NCI-H146 treated with DMSO at 0.1 percent for 48 hours (cell line): ENCODE data around the gene SLC25A14.
A peak's percentile ranks its signal among the peaks of the same experiment; 100 is the strongest.
"Not testable (repeated sequence)": the region's sequence is repeated elsewhere in the genome, so short reads cannot be mapped to it uniquely, and the experiment has no call there.

Experiments
- DNase-seq: peaks from one replicate; lab custom pipeline; 2025; ENCODE audit not compliant: unreplicated experiment; lab: John Stamatoyannopoulos, UW

Gene SLC25A14

GRCh38 chrX:130339408-130340222 lies at the start of gene SLC25A14:
TSS of gene SLC25A14 (plus strand) at chrX:130339919. CDS start at chrX:130340279, 360 bp downstream.
- DNase-seq: peak; percentile 53

DNA sequence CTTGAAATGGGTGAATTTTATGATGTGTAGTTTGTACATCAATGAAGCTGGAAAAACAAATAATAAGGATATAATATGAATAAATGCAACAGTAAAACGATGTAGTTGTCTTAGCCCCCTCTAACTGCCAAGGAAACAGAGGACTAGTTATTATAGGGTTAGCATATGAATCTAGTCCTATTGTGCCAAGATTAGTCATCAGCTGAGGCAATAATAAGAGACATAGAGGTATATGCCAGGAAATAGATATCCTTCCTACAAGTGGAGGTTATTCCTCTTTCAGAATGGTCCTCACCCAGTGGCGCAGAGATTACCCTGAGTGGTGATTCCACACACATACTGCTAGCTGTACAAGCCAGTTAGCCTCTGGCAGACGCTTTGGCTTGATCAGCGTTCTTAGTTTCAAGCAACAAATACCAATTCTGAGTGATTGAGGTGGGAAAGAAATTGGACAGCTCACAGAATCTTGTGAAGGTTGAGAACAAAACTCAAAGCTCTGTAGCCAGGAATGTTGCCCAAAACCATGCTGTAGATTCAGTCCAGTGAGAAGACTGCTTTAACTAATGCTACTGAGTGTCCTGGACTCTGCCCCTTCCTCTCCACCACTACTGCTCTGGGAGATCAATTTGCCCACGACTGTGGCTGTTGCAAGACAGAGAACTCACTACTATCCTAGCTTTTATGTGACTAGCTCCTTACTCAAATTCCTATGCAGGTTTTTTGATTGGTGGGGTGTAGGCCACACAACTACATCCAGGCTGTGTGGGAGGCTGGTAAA lies 44.0 kb upstream of the SLC25A14 start:
- no peak for DNase-seq

DNA sequence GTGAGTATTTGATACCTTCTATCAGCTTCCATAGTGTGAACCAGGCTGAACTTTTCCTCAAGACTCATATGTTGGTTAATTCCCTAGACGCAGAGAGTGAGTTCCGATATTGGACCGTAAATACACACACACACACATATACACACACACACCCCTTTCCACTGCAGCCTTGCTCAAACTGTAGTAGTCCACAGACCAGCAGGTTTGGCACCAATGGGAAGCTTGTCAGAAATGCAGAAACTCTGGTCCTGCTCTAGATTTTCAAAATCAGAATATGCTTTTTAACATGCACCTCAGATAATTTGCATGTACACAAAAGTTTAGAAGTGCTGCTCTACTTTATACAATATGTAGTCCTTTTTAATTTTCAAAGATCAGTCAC lies 43.4 kb upstream of the SLC25A14 start:
- no peak for DNase-seq

- no peak for DNase-seq
These were observed 43.0 kb upstream of the SLC25A14 start for GRCh38 chrX:130296743-130297142.

GRCh38 chrX:130299279-130300009 lies 40.3 kb upstream of the SLC25A14 start:
- DNase-seq: peak; percentile 61

GRCh38 chrX:130300010-130300282 lies 39.8 kb upstream of the SLC25A14 start:
- no peak for DNase-seq

DNA sequence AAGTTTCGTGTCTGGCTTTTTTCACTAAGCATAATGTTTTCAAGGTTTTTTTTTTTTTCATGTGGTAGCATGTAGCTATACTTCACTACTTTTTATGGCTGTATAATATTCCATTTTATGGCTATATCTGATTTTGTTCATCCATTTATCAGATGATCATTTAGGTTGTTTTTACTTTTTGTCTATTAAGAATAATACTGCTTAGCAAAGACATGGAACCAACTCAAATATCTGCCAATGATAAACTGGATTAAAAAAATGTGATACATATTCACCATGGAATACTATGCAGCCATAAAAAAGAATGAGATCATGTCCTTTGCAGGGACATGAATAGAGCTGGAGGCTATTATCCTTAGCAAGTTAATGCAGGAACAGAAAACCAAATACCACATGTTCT lies 38.3 kb upstream of the SLC25A14 start:
- no peak for DNase-seq

- DNase-seq: no peak
These were observed 37.7 kb upstream of the SLC25A14 start for GRCh38 chrX:130301977-130302376.

DNA sequence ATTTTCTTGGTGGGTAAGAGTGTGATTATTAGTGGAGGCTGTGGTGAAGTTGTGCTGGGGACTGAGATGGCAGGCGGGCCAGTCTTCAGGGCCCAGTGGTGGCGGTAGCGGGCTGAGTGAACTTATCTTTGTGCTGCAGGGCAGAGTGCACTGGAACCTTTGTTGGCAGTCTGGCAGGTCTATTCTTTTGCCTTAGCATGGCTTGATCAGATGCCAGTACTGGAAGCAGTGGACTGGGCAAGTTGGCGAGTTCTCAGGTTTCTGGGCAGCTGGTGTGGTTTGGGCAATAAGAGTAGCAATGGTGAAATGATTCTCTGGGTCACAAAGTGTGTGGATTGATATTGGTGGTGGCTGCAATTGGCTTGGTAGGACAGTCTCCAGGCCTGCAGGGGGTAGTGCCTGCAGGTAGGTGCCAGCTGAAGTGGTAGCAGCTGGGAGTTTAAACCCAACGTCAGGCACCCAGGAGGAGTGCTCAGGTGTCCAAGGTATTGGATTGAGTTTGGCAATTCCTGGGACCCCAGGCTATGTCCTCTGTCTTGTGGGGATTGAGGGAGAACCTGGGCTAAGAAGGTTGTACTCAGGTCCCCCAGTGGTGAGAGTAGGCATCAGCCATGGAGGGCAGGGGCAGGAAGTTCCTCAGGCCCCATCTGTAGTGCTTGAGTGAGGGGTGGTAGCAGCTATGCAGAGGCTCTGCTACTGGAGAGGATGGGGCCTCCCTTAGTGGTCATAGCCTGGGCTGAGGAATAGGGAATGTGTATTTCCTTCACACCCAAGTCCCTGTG lies 34.9 kb upstream of the SLC25A14 start:
- DNase-seq: no peak

DNA sequence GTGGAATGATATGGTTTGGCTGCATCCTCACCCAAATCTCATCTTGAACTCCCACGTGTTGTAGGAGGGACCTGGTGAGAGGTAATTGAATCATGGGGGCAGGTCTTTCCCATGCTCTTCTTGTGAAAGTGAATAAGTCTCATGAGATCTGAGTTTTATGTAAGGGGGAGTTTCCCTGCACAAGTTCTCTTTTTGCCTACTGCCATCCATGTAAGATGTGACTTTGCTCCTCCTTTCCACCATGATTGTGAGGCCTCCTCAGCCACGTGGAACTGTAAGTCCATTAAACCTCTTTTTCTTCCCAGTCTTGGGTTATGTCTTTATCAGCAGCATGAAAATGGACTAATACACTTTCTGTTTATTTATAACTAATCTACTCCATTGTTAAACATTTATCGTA lies 19.8 kb upstream of the SLC25A14 start:
- DNase-seq: not testable (repeated sequence)

DNA sequence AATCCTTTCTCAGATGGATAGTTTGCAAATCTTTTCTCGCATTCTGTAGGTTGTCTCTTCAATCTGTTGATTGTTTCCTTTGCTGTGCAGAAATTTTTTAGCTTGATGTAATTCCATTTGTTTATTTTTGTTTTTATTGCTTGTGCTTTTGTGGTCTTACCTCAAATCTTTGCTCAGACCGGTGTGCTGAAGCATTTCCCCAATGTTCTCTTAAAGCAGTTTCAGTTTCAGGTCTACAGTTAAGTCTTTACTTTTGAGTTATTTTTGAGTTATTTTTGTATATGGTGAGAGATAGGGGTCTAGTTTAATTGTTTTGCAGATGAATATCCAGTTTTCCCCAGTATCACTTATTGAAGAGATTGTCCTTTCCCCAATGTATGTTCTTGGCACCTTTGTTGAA lies 18.2 kb upstream of the SLC25A14 start:
- DNase-seq: no peak

DNA sequence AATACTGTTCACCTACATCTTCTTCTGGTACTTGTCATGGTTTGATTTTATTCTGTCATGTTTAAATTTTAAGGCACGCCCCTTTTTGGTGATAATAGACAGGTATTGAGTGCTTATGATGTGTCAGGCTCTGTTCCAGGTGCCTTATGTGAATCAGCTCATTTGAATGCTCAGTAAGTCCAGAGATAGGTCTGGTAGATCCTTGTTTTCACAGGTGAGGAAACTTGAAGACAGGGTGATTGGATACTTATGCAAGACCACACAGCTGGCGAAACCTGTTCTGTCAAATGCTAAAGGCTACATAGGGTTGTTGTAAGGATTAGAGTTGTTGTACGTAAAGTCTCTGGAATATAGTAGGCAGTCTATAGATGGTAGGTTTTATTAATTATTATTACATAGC lies 9.6 kb upstream of the SLC25A14 start:
- DNase-seq: no peak

DNA sequence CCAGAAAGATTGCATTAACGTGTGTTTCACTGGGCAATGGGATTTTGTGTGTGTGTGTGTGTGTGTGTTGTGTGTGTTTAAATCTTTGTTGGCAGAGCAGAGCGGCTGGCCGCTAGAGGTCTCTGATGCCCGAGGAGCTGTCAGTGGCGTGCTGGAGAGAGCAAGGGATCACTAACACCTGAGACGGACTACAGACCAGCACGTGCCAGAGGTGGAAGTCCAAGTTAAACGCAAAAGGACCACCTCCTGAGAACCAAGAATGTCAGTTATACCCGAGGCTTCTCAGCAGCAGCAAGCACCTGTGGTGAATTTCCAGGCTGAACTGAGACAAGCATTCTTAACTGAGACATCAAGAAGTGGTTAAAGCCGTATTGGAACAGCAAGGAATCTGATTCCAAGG lies 9.0 kb upstream of the SLC25A14 start:
- peak; percentile 40 for DNase-seq

DNA sequence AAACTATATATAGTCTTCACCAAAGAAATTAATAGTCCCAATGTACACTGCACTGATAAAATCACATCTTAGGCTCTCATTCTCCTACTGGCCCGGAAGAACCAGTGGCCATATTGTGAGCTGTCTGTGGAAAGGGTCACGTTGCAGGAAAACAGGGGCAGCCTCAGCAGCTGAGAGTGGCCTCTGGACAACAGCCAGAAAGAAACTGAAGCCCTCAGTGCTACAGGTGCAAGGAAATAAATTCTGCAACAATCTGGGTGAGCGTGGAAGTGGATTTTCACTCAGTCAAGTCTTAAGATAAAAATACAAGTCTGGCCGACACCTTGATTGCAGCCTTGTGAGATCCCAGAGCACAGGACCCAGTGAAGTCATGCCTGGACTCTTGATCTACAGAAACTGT lies 3.2 kb upstream of the SLC25A14 start:
- no peak for DNase-seq

DNA sequence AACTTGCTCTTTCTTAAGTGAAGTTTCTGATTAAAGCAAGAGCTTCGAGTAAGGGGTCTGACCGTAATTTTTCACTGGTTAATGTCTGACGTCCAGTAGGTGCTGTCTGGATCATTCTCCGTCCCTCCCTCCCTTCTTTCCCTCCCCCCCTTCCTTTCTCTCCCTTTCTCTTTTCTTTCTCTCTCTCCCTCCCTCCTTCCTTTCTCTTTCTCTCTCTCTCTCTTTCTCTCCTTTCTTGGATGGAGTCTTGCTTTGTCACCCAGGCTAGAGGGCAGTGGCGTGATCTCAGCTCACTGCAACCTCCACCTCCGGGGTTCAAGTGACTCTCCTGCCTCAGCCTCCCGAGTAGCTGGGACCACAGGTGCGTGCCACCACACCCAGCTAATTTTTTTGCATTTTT lies 850 bp upstream of the SLC25A14 start:
- DNase-seq: not testable (repeated sequence)

- no peak for DNase-seq
These were observed 552 bp downstream of the SLC25A14 start for GRCh38 chrX:130340271-130340670.

- DNase-seq: no peak
These were observed 3.7 kb downstream of the SLC25A14 start for GRCh38 chrX:130343411-130343810.

- DNase-seq: no peak
These were observed 7.6 kb downstream of the SLC25A14 start for GRCh38 chrX:130347321-130347720.

DNA sequence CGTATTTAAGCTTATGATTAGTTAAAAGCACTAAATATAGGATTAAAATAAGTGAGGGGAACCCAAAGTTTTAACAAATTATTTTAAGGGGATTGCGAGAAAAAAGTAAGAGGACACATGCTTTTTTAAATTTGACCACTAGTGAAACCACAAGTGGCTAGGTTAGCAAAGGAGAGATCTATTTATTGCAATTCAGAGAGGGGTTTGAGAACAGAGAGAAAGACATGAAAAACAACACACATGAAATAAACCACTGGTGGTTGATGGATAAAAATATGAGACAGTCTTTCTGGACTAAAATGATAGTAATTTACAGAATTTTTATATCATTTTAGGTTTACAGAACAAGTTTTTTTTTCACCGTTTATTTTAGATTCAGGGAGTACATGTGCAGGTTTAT lies 11.8 kb downstream of the SLC25A14 start:
- DNase-seq: no peak

DNA sequence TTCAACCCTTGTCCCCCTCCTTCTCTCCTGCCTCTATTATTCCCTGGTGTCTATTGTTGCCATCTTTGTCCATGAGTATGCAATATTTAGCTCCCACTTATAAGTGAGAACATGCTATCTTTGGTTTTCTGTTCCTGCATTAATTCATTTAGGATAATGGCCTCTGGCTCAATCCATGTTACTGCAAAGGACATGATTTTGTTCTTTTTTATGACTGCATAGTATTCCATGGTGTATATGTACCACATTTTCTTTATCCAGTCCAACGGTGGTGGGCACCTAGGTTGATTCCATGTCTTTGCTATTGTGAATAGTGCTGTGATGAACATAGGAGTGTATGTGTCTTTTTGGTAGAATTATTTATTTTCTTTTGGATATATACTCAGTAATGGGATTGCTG lies 12.3 kb downstream of the SLC25A14 start:
- DNase-seq: not testable (repeated sequence)

GRCh38 chrX:130376077-130376476 lies 36.4 kb downstream of the SLC25A14 start:
- no peak for DNase-seq
